Skin of body (tissue), 2 donors: ENCODE measurements around the gene ELANE. TPM values are rescaled to one million over a fixed set of nuclear protein-coding genes. Genes with fewer than 3 reads are reported as not detected.
"Not testable (repeated sequence)": the region's sequence is repeated elsewhere in the genome, so short reads cannot be mapped to it uniquely, and the experiment has no call there.

Experiments
- DNase-seq: peaks from one replicate; lab custom pipeline; 2025; lab: John Stamatoyannopoulos, UW
- total RNA-seq: library from RNA; depleted of rRNA; stranded (reverse); fragments of >200 nt; gene quantifications from one replicate; pipeline ENCODE4 v1.2.3, GENCODE V29; 2014

The ELANE gene
- total RNA-seq, 1 donor from 2014 or later: 24.0 TPM

- DNase-seq: not testable (repeated sequence)
Observed at GRCh38 chr19:878751-879561, 26.9 kb downstream of the ELANE start.

- DNase-seq: no peak
Observed at GRCh38 chr19:879711-880438, 27.8 kb downstream of the ELANE start.

- DNase-seq: no peak
Observed at GRCh38 chr19:881385-882071, 29.4 kb downstream of the ELANE start.

- DNase-seq: no peak
Observed at GRCh38 chr19:882871-883497, 30.9 kb downstream of the ELANE start.

GRCh38 chr19:883661-884211 is 31.6 kb downstream of the ELANE start:
- DNase-seq: no peak

- no peak for DNase-seq
Observed at GRCh38 chr19:884420-885211, 32.5 kb downstream of the ELANE start.

- no peak for DNase-seq
Observed at GRCh38 chr19:885536-886224, 33.6 kb downstream of the ELANE start.

GRCh38 chr19:887072-887471 is 35.0 kb downstream of the ELANE start:
- DNase-seq: no peak

- DNase-seq: no peak
Observed at GRCh38 chr19:887599-887998, 35.5 kb downstream of the ELANE start.

- no peak for DNase-seq
Observed at GRCh38 chr19:888581-889385, 36.7 kb downstream of the ELANE start.

GRCh38 chr19:889662-890295 is 37.7 kb downstream of the ELANE start:
- no peak for DNase-seq

- no peak for DNase-seq
Observed at GRCh38 chr19:890831-891230, 38.7 kb downstream of the ELANE start.

- DNase-seq: not testable (repeated sequence)
Observed at GRCh38 chr19:891421-892200, 39.5 kb downstream of the ELANE start.

- no peak for DNase-seq
Observed at GRCh38 chr19:892243-892893, 40.3 kb downstream of the ELANE start.

GRCh38 chr19:892894-893689 is 41.0 kb downstream of the ELANE start, which contains the start of the genes MED16 and RNU6-9:
MED16 (minus strand) TSS chr19:893187; CDS start chr19:891131, 2,056 bp downstream.
RNU6-9 (plus strand) TSS chr19:893484.
- peak; percentile 94 for DNase-seq

- no peak for DNase-seq
Observed at GRCh38 chr19:896434-896833, 44.3 kb downstream of the ELANE start.
